IPS-15b (cell line): ENCODE measurements around the gene MPZL2.

Source experiments
- H3K27me3 ChIP-seq: one replicate; pipeline ENCODE4 v1.6.1; 2013; ENCODE audit warnings: low read length; ENCODE audit not compliant: control insufficient read depth, insufficient read depth
- H3K36me3 ChIP-seq: one replicate; pipeline ENCODE4 v1.6.1; 2013; ENCODE audit warnings: low read length; ENCODE audit not compliant: control insufficient read depth, insufficient read depth
- H3K4me1 ChIP-seq: one replicate; pipeline ENCODE4 v1.6.1; 2013; ENCODE audit warnings: mild to moderate bottlenecking, low read length; ENCODE audit not compliant: control insufficient read depth, insufficient read depth
- H3K4me3 ChIP-seq: one replicate; pipeline ENCODE4 v1.5.1; 2013; ENCODE audit warnings: low read depth, low read length
- H3K9ac ChIP-seq: one replicate; pipeline ENCODE4 v1.6.1; 2013; ENCODE audit warnings: low read depth, mild to moderate bottlenecking, low read length
- H3K9me3 ChIP-seq: one replicate; pipeline ENCODE4 v1.6.1; 2013; ENCODE audit warnings: mild to moderate bottlenecking, low read length; ENCODE audit not compliant: control insufficient read depth, insufficient read depth

The MPZL2 gene

DNA sequence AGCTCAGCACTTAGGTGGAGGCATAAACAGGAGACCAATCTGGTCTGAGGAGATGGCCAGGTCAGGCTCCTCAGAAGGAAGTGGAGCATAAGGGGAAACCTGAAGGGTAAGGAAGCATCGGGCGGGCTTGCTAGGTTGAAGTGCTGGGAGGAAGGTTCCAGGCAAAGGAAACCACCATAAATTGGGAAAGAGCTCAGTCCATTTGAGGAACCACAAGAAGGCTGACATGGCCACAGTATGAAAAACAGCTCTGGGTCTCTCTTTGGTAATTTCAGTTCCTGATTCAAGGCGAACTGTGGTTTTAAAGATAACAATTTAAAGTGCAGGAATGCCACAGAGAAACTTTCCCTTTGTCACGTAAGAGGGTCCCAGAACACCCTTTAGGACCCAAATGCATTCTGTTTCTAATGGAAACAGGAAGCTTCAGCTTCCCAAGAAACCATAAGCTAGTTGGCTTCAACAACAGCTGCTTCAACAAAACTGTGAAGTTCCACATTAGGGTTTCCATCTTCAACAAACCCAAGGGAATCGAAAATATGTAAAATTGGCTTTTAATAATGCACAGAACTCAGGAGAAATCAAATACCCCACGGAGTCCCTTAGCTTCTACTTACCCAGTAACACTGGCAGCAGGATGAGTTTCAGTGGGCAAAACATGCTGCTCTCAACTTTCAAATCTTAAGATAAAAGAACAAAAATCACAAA, 49.7 kb downstream of the MPZL2 start:
- Histone ChIP-seq H3K4me3 (no peak overlapping the region), H3K9me3 (no peaks in the 10 kb centered on the region), H3K36me3 (no peaks in the 10 kb centered on the region), H3K27me3 (no peaks in the 10 kb centered on the region), H3K9ac (no peak overlapping the region), H3K4me1 (peaks cover 31% of the 10 kb centered on the region)

DNA sequence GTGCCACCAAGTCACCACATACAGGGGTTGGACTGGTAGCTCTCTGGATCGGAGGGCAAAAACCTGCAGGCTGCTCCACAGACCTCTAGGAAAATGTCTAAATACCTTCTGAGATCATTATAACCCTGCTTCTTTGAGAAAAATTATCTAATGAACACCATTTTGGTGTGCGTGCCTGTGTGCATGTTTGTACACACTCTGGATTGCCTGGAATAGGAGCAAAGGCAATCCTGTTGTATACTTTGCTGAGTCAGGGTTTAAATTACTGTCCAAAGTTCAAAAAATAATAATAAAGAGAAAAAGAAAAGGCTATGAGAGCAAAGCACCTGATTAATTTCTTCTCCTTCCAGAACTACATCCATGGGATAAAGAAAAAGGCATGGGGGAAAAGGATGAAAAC, 50.3 kb downstream of the MPZL2 start:
- Histone ChIP-seq H3K4me1 (peaks cover 31% of the 10 kb centered on the region), H3K36me3 (no peaks in the 10 kb centered on the region), H3K27me3 (no peaks in the 10 kb centered on the region), H3K9ac (no peak overlapping the region), H3K9me3 (no peaks in the 10 kb centered on the region), H3K4me3 (no peak overlapping the region)

GRCh38 chr11:118213201-118213600, 50.9 kb downstream of the MPZL2 start:
- H3K9me3 ChIP-seq: no peaks in the 10 kb centered on the region
- no peaks in the 10 kb centered on the region for H3K36me3 ChIP-seq
- H3K4me3 ChIP-seq: no peak overlapping the region
- H3K27me3 ChIP-seq: no peaks in the 10 kb centered on the region
- peaks cover 31% of the 10 kb centered on the region for H3K4me1 ChIP-seq
- H3K9ac ChIP-seq: no peak overlapping the region

DNA sequence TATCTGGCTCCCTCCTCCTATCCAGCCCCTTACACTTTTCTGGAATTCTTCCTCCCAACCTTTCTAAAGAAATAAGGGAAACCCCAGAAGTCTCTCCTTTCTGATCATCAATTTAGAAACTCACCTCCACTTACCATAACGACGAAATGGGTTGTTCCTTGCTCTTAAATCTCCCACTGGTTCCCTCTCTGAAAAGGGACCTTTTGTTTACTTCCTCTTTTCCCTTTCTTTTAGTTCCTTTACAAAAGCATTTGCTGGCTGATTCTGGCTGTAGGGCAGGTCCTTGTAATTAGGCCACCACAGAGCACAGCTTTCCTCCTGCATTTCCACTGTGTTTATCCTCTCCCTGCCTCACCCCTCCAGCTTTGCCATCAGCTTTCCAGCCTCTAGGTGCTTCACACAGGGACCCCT, 51.3 kb downstream of the MPZL2 start:
- Histone ChIP-seq H3K4me3 (no peak overlapping the region), H3K9me3 (no peaks in the 10 kb centered on the region), H3K27me3 (peaks cover 1% of the 10 kb centered on the region), H3K36me3 (no peaks in the 10 kb centered on the region), H3K4me1 (peaks cover 31% of the 10 kb centered on the region), H3K9ac (no peak overlapping the region)

DNA sequence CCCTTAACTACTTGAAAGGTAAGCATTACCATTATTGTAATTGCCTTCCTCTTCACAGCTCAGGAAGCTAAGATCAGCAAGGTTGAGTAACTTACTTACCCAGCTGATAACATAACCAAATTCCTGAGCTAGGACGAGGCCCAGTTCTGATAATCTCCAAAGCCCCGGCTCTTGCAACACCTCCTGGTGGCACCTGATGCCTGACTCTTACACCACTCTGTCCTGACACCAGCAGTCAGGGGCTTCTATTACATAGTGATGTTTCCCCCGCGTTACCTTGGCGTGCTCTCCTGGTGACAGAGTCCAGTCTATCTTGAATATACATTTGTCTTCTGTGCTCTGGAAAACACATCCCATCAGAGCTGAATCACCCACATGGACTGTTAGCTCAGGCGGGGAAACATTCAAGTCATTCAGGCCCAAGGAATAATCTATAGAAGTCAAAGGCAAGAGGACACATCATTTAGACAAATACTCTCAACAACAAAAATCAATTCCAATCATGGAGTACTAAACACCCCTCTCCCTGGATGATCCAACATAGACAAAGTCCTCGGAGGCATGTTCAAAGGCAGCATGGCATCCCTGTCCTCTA, 51.9 kb downstream of the MPZL2 start:
- H3K36me3 ChIP-seq: no peaks in the 10 kb centered on the region
- H3K9ac ChIP-seq: no peak overlapping the region
- peaks cover 31% of the 10 kb centered on the region for H3K4me1 ChIP-seq
- H3K27me3 ChIP-seq: peaks cover 3% of the 10 kb centered on the region
- no peak overlapping the region for H3K4me3 ChIP-seq
- no peaks in the 10 kb centered on the region for H3K9me3 ChIP-seq

GRCh38 chr11:118211006-118211405, 53.1 kb downstream of the MPZL2 start:
- Histone ChIP-seq H3K36me3 (no peaks in the 10 kb centered on the region), H3K4me1 (peaks cover 31% of the 10 kb centered on the region), H3K9me3 (no peaks in the 10 kb centered on the region), H3K9ac (no peak overlapping the region), H3K27me3 (peaks cover 3% of the 10 kb centered on the region), H3K4me3 (no peak overlapping the region)

DNA sequence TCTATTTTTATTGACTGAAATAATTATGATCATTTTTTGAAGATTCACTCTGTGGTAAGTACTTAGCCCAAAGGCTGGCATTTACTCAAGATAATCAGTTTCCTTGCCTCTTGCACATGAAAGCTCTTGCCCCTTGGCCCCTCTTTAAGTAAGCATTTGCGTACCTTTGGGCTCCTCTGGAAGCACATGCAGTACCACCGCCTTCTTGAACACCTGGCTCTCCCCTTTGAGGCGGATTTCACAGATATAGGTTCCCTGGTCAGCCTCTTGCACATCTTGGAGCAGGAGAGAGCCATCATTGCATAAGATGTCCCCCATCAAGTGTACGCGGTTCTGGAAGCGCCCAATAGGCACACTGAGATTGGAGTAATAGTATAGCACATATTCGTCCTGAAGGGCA, 53.8 kb downstream of the MPZL2 start:
- Histone ChIP-seq H3K4me1 (peaks cover 31% of the 10 kb centered on the region), H3K27me3 (peaks cover 3% of the 10 kb centered on the region), H3K36me3 (no peaks in the 10 kb centered on the region), H3K9ac (no peak overlapping the region), H3K4me3 (no peak overlapping the region), H3K9me3 (no peaks in the 10 kb centered on the region)

DNA sequence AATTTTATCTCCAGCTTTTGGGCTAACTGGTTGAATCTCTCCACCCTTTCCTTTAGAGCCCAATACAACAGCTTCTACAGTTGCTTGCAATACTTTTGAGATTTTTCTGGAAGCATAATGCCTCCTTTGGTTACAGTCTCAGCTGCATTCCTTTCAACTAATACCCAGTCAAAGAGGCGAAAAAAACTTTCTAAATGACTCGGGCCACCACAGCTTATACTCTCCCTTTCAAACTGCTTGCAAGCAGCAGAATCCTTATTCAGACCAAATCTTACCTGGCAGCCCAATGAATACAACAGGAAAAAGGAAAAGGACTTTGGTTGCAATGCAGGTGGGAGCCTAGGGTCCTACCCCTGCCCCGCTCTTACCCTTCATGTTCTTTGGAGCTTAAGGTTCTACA, 55.1 kb downstream of the MPZL2 start:
- no peaks in the 10 kb centered on the region for H3K9me3 ChIP-seq
- no peaks in the 10 kb centered on the region for H3K36me3 ChIP-seq
- H3K9ac ChIP-seq: no peak overlapping the region
- H3K27me3 ChIP-seq: peaks cover 3% of the 10 kb centered on the region
- H3K4me1 ChIP-seq: peaks cover 31% of the 10 kb centered on the region
- H3K4me3 ChIP-seq: no peak overlapping the region

GRCh38 chr11:118207079-118207478, 57.0 kb downstream of the MPZL2 start:
- H3K9ac ChIP-seq: no peak overlapping the region

GRCh38 chr11:118206391-118207031, 57.6 kb downstream of the MPZL2 start:
- no peaks in the 10 kb centered on the region for H3K9me3 ChIP-seq
- no peak overlapping the region for H3K4me3 ChIP-seq
- no peaks in the 10 kb centered on the region for H3K36me3 ChIP-seq

More at GRCh38 chr11:118207079-118207478, 57.0 kb downstream of the MPZL2 start:
- H3K36me3 ChIP-seq: no peaks in the 10 kb centered on the region
- H3K4me1 ChIP-seq: peaks cover 17% of the 10 kb centered on the region
- H3K4me3 ChIP-seq: no peak overlapping the region
- peaks cover 6% of the 10 kb centered on the region for H3K27me3 ChIP-seq
- H3K9me3 ChIP-seq: no peaks in the 10 kb centered on the region

DNA sequence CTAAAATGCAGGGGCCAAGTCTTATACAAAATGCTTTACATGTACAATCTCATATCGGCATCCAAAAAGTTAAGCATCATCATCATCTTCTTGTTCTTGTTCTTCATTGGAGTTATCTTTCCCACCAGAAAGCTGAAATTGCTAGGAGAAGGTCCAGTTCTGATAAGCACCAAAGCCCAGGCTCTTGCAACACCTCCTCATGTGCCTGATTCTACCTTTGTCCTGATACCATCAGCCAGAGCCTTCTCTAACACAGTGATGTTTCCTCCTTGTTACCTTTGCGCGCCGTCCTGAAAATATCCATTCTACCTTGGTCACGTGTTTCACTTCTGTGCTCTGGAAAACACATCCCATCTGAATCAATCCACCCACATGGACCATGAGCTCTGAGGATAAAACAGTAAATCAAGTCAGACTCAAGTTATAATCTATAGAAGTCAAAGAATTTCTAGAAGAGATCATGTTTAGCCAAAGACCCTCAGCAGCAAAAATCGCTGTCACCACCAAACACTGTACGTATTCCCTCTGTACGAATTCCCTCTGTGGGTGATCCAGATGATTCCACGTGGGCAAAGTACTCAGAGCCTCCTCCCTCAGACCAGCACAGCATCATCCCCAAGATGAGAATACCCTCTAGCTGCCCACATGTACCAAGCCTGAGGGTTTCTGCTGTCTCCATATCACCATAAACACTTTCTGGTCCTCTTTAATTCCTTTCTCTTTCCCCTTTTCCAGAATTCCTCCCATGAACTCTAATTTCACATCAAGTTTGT, 58.3 kb downstream of the MPZL2 start:
- H3K36me3 ChIP-seq: no peaks in the 10 kb centered on the region
- H3K27me3 ChIP-seq: peaks cover 6% of the 10 kb centered on the region
- no peak overlapping the region for H3K9ac ChIP-seq
- peaks cover 6% of the 10 kb centered on the region for H3K4me1 ChIP-seq
- H3K9me3 ChIP-seq: no peaks in the 10 kb centered on the region
- H3K4me3 ChIP-seq: no peak overlapping the region

More at GRCh38 chr11:118206391-118207031, 57.6 kb downstream of the MPZL2 start:
- Histone ChIP-seq H3K4me1 (peaks cover 12% of the 10 kb centered on the region), H3K9ac (no peak overlapping the region), H3K27me3 (peaks cover 6% of the 10 kb centered on the region)
